Testis (tissue), 2 donors: ENCODE results near the gene SNAI3.

Experiments used
- POLR2A ChIP-seq: fragments of 450-650 bp; IDR thresholded peaks from one replicate; pipeline ENCODE4 v1.6.1; 2017; ENCODE audit warnings: antibody characterized with exemption, mild to moderate bottlenecking, moderate library complexity
- TF ChIP-seq, protein P1 (sequence below), 3 experiments: fragments of 450-650 bp in 2 of 3; fragments of 200-600 bp in 1 of 3; sonication (generic) in 1 of 3; IDR thresholded peaks; one replicate each; pipeline ENCODE4 v1.5.1; 2016 to 2019; ENCODE audit warnings: antibody characterized with exemption in 3 of 3, mild to moderate bottlenecking in 2 of 3, moderate library complexity in 1 of 3

GRCh38 chr16:88714420-88715302 lies 28.4 kb upstream of the SNAI3 start:
- TF ChIP-seq, protein P1, sequence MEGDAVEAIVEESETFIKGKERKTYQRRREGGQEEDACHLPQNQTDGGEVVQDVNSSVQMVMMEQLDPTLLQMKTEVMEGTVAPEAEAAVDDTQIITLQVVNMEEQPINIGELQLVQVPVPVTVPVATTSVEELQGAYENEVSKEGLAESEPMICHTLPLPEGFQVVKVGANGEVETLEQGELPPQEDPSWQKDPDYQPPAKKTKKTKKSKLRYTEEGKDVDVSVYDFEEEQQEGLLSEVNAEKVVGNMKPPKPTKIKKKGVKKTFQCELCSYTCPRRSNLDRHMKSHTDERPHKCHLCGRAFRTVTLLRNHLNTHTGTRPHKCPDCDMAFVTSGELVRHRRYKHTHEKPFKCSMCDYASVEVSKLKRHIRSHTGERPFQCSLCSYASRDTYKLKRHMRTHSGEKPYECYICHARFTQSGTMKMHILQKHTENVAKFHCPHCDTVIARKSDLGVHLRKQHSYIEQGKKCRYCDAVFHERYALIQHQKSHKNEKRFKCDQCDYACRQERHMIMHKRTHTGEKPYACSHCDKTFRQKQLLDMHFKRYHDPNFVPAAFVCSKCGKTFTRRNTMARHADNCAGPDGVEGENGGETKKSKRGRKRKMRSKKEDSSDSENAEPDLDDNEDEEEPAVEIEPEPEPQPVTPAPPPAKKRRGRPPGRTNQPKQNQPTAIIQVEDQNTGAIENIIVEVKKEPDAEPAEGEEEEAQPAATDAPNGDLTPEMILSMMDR (IDR thresholded peaks at IDR 0.05), result no peak
- no peak for TF ChIP-seq POLR2A
